RWPE2 (cell line): ENCODE data around the gene MYMK.

Experiments used
- ATAC-seq: fragments of 200-7000 bp; cut with Tn5 transposase; 3 replicates; pipeline ENCODE4 v1.9.1; 2021; ENCODE audit warnings: low read depth
- DNase-seq: peaks from one replicate; pipeline ENCODE4 v3.0.0-alpha.2; 2020; ENCODE audit warnings: low spot score
- H3K27ac ChIP-seq: fragments of 450-650 bp; 2 replicates; pipeline ENCODE4 v1.5.1; 2017; ENCODE audit warnings: mild to moderate bottlenecking; ENCODE audit not compliant: poor library complexity, severe bottlenecking
- H3K27me3 ChIP-seq: fragments of 250-450 bp; sonication (Bioruptor Pico); 2 replicates; pipeline ENCODE4 v1.5.1; 2021; ENCODE audit warnings: mild to moderate bottlenecking, moderate library complexity; ENCODE audit not compliant: insufficient read depth, poor library complexity, severe bottlenecking
- H3K36me3 ChIP-seq: fragments of 250-450 bp; sonication (Bioruptor Pico); 2 replicates; pipeline ENCODE4 v1.5.1; 2020; ENCODE audit warnings: low read depth, mild to moderate bottlenecking, moderate library complexity
- H3K4me1 ChIP-seq: fragments of 250-450 bp; sonication (Bioruptor Pico); 2 replicates; pipeline ENCODE4 v1.5.1; 2021; ENCODE audit warnings: mild to moderate bottlenecking, moderate library complexity; ENCODE audit not compliant: insufficient read depth, poor library complexity, severe bottlenecking
- H3K4me3 ChIP-seq: fragments of 250-450 bp; sonication (Bioruptor Pico); 2 replicates; pipeline ENCODE4 v1.5.1; 2021; ENCODE audit warnings: mild to moderate bottlenecking, moderate library complexity; ENCODE audit not compliant: severe bottlenecking
- H3K9me3 ChIP-seq: fragments of 250-450 bp; sonication (Bioruptor Pico); 2 replicates; pipeline ENCODE4 v1.5.1; 2021; ENCODE audit warnings: mild to moderate bottlenecking, moderate library complexity; ENCODE audit not compliant: severe bottlenecking
- CTCF ChIP-seq: fragments of 450-650 bp; IDR thresholded peaks from one replicate; pipeline ENCODE4 v1.5.1; 2017; ENCODE audit warnings: mild to moderate bottlenecking, moderate library complexity; ENCODE audit not compliant: poor library complexity, severe bottlenecking

The MYMK gene

DNA sequence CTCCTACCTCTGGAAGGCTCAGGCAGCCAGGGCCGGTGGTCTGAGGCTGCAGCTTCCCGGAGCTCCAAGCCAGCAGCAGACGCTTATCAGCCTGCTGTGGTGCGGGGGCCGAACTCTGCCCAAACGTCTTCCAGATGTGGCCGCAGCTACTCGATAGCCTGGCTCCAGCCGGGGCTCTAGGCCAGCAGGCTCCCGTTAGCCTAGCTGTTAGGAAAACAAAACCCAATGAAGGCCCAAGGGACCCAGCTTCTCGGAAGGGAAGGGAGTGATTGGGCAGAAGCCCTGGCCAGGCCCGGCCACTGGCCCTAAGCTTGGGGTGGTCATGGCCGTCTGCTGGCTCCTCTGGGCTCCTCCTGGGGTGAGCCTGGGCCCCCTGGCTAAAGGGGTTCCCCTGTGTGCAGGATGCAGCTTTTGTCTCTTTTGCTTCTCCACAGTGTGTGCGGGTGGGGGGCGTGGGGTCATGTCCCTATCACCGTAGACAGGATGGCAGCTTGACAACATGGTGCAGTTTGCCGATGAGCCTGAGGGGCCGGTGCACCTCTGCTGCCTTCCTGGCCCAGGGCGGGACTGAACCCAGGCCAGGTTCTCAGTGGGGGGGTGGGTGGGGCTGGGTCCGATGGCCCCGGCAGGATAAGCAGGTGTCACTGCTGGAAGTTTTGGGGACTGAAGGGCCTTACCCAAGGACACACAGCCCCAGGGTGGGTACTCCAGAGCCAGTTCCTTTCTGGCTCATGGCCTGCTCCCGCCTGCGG, 18.7 kb downstream of the MYMK start:
- no peaks in the 10 kb centered on the region for H3K27me3 ChIP-seq
- no peak for TF ChIP-seq CTCF
- peaks cover 4% of the 10 kb centered on the region for H3K4me1 ChIP-seq
- H3K4me3 ChIP-seq: no peak overlapping the region
- H3K36me3 ChIP-seq: no peaks in the 10 kb centered on the region
- peaks cover 8% of the 10 kb centered on the region for H3K9me3 ChIP-seq
- ATAC-seq (no peak), DNase-seq (no peak)
- H3K27ac ChIP-seq: no peak overlapping the region

DNA sequence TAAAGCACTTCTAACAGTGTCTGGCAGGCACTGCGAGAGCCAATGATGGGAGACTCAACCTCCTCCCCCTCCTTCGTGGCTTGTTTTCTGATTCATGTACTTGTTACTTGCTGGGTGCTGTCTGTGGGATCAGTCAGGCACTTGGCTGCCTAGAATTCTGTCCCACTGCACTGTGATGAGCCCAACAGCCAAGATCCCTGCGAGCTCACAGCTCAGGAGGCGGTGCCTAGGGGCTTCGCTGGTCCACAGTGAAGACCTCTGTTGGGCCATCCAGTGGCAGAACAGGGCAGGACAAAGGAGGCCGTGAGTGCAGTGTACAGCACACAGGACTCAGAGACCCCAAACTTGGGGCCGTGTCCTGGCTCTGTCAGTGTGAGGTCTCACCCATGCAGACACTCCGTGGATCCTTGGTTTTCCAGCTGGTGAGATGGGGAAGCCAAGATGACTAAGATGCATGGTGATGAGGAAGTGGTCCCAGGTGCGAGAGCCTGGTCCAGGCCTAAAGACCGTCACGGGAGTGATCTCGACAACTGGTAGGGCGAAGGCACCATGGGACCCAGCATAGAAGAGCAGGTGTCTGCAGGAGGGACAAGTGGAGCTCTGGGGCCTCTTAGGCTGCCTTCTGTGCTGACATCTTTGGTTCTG, 19.5 kb downstream of the MYMK start:
- Histone ChIP-seq H3K27me3 (no peaks in the 10 kb centered on the region), H3K4me1 (peaks cover 4% of the 10 kb centered on the region), H3K4me3 (no peak overlapping the region), H3K27ac (no peak overlapping the region), H3K9me3 (peaks cover 8% of the 10 kb centered on the region), H3K36me3 (no peaks in the 10 kb centered on the region)
- TF ChIP-seq CTCF: no peak
- DNase-seq: no peak
- no peak for ATAC-seq

DNA sequence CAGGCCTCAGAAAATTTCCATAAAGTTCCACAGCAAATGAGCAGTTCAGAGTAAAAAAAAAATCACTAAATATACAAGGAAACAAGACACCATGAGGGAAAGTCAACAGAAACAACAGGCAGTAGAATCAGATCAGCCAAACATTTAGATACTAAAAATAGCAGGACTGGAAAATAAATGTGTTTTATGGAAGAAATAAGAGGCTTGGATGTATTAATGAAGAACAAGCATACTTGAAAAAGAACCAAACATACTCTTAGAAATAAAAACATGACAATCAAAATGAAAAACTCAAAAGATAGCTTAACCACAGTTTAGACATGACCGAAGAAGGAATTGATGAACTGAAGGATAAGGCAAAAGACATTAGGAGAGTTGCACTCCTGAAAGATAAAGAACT, 22.6 kb downstream of the MYMK start:
- DNase-seq (no peak), ATAC-seq (no peak)
- Histone ChIP-seq H3K4me1 (no peaks in the 10 kb centered on the region), H3K27me3 (no peaks in the 10 kb centered on the region), H3K27ac (no peak overlapping the region), H3K36me3 (no peaks in the 10 kb centered on the region), H3K9me3 (peaks cover 8% of the 10 kb centered on the region), H3K4me3 (no peak overlapping the region)
- no peak for TF ChIP-seq CTCF

- ATAC-seq: no peak
Measured at GRCh38 chr9:133499892-133500270, 24.9 kb downstream of the MYMK start.

More at GRCh38 chr9:133499892-133500270, 24.9 kb downstream of the MYMK start:
- H3K4me1 ChIP-seq: no peaks in the 10 kb centered on the region
- no peak overlapping the region for H3K4me3 ChIP-seq
- H3K27ac ChIP-seq: no peak overlapping the region
- H3K36me3 ChIP-seq: no peaks in the 10 kb centered on the region
- no peak for DNase-seq
- no peak for TF ChIP-seq CTCF
- peaks cover 8% of the 10 kb centered on the region for H3K9me3 ChIP-seq
- no peaks in the 10 kb centered on the region for H3K27me3 ChIP-seq
